ENCODE data around the gene ZBTB16.

GRCh38 chr11:114132417-114132816, 72.9 kb downstream of the ZBTB16 start:
- TF ChIP-seq ATF3 (IDR thresholded peaks at IDR 0.05): no peak
- no peak for TF ChIP-seq REST (IDR thresholded peaks at IDR 0.05)
- no peak for TF ChIP-seq RXRA (IDR thresholded peaks at IDR 0.05)
- TF ChIP-seq, protein P1, sequence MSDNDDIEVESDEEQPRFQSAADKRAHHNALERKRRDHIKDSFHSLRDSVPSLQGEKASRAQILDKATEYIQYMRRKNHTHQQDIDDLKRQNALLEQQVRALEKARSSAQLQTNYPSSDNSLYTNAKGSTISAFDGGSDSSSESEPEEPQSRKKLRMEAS (IDR thresholded peaks at IDR 0.05): no peak
- TF ChIP-seq NR2F2 (IDR thresholded peaks at IDR 0.05): no peak
- TF ChIP-seq, protein P2, sequence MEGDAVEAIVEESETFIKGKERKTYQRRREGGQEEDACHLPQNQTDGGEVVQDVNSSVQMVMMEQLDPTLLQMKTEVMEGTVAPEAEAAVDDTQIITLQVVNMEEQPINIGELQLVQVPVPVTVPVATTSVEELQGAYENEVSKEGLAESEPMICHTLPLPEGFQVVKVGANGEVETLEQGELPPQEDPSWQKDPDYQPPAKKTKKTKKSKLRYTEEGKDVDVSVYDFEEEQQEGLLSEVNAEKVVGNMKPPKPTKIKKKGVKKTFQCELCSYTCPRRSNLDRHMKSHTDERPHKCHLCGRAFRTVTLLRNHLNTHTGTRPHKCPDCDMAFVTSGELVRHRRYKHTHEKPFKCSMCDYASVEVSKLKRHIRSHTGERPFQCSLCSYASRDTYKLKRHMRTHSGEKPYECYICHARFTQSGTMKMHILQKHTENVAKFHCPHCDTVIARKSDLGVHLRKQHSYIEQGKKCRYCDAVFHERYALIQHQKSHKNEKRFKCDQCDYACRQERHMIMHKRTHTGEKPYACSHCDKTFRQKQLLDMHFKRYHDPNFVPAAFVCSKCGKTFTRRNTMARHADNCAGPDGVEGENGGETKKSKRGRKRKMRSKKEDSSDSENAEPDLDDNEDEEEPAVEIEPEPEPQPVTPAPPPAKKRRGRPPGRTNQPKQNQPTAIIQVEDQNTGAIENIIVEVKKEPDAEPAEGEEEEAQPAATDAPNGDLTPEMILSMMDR (IDR thresholded peaks at IDR 0.05; ENCODE audit: low read depth, low read length, missing input control): no peak
- TF ChIP-seq TAF1 (conservative IDR thresholded peaks at IDR 0.05): no peak

All from liver (tissue), 3 donors.